GM19455 (cell line): ENCODE results near the gene RNF215.
"Not testable (repeated sequence)": the region's sequence is repeated elsewhere in the genome, so short reads cannot be mapped to it uniquely, and the experiment has no call there.

Experiments used
- ATAC-seq: cut with Tn5 transposase; IDR thresholded peaks from one replicate; pipeline ENCODE4 v1.9.1; 2021; ENCODE audit not compliant: unreplicated experiment

RNF215 gene

DNA sequence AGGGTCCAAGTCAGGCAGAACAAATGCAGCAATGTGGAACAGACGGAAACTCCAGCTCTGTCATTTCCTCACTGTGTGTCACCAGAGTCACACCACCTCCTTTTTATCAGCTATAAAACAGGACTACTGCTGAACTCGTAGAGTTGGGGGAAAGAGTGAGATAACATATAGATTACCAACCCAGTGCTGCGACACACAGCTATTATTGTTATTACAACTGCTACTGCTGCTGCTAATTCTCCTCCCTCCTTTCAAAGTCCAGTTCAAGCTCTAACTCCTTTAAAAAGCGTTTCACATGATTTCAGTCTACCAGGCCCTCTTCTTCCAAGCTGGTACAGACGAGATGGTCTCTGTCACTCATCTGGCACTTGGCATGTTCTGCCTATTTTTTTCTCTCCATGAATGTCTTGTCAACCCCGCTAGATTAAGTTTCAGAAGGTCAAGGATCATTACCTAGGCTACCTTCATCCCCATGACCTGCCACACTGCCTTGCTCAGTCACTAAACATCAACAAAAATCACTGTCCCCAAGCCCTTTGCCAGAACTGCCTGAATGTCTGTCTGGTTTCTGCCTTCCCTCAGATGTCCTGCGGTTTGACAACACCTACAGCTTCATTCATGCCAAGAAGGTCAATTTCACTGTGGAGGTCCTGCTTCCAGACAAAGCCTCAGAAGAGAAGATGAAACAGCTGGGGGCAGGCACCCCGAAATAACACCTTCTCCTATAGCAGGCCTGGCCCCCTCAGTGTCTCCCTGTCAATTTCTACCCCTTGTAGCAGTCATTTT, 34.7 kb upstream of the RNF215 start:
- no peak for ATAC-seq

DNA sequence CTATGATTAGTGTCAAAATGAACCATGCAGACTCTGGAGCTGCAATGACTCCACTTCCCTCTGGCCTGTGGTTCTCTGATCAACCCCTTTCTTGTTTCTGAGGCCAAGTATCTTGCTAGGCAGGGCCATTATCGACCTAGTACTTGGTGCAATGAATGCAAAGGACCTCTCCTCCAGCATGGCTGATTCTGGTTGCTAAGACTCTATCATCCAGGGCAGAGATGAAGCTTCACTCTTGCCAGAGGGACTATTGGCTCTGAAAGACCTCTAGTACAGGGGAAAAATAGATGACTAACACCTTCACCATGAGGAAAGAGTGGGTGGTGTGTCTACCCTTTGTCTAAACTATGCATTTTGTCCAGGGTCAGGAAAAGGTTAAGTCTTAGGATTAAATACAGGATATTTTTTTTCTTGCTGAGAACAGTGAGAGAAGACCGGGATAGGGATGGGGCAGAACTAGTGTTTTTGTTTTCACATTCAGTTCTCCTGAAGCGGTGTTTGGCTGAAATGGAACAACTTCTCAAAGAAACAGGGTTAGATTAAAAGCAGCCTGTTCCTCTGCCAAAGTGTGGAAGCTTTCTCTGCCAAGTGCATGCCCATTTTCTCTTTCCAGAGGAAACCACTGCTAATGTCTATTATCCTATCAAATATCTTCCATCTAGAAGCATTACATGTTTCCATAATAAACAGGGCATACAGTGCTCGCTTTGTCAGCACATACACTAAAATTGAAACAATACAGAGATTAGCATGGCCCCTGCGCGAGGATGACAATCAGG, 33.3 kb upstream of the RNF215 start:
- ATAC-seq = no peak

DNA sequence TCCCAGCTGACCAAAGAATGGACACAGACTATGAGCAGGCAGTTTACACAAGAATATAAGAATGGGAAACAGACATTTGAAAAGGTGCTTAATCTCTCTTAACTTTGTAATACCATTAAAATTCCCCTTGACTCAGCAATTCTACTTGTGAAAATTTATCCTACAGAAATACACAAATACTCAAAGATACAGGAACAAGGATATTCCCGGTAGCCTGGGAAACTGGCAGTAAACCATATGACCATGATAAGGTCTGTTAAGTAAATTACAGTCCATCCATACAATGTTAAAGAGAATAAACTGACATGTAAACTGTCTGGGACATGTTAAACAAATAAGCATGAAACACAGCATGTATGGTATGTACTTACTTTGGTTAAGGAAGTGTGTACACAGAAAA, 29.6 kb upstream of the RNF215 start:
- no peak for ATAC-seq

DNA sequence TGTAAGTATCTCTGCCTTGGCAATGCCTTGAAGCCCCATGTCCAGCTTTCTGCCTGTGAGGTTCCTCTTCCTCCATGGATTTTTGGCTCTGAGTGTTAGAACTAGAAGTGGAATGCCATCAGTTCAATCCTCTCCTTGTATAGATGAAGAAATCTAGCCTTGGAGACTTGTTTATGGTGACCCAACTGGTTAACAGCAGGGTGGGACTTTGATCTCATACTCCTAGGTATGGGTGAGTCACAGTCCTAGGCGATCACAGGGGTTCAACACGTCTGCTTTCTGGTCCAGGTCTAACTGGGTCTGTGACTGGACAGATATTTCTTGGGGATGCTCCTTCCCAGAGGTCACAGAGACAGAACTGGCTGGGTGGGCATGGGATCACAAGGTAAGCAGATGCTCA, 29.2 kb upstream of the RNF215 start:
- ATAC-seq = no peak

DNA sequence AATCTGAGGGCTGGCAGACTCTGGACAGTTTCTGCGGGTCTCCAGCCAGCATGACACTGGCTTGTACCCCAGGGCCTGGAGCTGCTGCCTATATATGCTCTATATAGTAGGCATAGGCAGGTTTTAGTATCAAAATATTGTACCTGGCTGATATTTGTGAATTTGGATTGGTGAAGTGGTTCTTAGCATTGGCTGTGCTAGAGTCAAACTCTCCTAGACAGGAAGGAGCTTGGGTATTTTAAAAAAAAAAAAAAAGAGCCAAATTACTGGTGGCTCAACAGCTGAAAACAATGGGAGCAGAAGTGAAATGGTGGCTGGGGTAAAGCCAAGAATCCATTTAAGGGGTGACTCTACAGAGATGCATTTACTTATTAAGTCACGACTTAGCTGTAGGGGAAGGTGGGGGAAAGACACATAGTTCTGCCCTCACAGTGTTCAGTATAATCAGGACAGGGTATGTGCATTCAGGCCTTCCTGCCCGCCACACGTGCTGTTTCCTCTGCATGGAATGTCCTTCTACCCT, 27.4 kb upstream of the RNF215 start:
- no peak for ATAC-seq

DNA sequence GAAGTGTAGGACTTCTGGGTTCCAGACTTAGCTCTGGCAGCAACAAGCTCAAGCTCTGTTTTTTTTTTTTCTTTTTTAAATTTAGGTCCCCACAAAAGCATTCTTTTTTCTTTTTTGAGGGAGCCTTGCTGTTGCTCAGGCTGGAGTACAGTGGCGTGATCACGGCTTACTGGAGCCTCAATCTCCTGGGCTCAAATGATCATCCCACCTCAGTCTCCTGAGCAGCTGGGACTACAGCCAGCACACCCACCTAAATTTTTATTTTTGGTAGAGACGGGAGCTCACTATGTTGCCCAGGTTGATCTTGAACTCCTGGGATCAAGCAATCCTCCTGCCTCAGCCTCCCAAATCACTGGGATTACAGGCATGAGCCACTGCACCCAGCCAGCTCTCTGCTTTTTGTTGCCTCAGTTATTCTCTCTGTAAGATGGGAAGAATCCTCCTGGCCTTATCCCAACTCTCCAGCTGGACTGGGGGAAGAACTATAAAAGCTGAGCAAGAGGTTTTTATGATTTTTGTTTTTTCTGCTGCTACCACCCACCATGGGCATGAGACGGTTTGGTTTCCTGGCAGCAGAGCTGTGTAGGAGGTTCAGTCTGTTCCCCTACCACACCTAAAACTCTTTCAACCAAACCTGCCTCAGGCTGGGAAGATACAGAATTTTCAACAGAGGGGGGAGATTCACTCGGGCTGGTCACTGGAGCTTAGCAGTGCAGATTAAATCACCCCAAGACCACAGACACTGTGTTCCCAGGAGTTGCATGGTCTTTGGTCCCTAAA, 26.7 kb upstream of the RNF215 start:
- no peak for ATAC-seq

DNA sequence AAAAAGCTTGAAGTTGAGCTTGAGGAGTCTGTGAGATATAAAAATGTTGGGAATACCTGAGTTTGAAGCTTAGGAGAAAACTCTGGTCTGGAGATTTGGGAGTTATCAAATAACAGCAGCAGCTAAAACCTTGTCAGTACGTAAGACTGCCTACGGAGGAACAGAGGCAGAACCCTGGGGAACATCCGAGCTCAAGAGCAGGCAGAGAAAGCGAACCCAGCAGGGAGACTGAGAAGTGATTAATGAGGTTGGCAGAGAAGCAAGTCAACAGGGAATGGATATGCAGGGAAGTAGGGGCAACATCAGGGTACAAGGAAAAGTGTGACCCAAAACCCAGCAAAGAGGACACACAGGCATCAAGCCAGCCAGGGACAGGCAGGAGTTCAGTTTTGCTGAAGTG, 25.8 kb upstream of the RNF215 start:
- ATAC-seq = no peak

DNA sequence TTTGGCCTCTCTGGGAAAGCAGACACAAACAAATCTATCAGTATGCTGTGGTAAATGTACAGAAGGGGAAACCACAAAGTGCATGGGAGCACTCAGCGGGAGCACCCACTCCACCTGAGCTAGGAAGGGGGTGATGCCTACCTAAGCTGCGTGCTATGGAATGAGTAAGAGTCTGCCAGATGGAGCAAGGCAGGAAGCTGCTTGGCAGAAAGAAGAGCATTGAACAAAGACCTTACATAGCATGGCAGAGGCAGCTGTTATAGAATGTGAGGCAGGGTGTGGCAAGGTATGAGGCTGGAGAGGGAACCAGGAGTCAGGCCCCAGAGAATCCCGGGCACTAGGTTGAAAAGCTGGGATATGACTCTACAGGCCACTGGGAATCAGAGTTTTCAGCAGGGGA, 24.6 kb upstream of the RNF215 start:
- no peak for ATAC-seq

DNA sequence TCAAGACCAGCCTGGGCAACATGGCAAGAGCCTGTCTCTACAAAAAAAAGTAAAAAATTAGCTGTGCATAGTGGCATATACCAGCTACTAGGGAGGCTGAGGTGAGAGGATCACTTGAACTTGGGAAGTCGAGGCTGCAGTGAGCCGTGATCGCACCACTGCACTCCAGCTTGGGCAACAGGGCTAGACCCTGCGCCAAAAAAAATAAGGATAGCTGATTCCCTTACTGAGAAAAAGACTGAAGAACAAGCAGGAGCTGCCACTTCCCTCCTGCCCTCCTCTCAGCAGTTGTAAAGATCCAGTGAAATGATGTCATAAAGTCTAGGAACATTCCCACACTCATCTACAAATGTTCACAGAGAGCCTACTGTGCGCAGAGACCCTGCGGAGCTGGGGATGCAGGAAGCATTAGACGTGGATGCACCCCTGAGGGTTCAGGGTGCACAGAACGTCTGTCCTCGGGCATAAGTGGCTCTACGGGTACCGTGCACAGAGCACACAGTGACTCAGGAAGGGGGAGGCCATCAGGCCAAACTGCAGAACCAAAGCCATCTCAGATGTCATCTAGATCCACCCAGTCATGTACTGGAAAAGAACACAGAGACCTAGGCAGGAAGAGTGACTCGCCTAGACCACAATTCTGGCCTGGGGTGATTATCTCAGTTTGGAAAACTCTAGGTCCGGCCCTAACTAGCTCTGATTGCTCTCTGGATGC, 21.3 kb upstream of the RNF215 start:
- ATAC-seq = no peak

DNA sequence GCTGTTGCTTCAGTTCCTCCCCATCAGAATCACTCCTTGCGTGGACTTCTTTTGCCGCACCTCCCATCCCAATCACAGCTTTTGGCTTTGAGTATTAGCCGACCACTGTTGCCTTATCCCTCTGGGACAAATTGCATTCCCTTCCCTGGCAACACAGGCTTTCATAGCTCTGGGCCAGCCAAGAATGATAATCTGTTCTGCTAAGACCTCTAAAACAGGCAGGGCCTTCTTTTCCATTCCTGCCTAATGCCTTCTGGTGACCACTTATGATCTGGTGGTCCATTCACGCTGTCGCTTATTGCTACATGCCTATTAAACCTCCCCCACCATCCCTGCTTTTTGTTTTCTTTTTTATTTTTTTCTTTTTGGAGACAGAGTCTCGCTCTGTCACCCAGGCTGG, 19.2 kb upstream of the RNF215 start:
- no peak for ATAC-seq

DNA sequence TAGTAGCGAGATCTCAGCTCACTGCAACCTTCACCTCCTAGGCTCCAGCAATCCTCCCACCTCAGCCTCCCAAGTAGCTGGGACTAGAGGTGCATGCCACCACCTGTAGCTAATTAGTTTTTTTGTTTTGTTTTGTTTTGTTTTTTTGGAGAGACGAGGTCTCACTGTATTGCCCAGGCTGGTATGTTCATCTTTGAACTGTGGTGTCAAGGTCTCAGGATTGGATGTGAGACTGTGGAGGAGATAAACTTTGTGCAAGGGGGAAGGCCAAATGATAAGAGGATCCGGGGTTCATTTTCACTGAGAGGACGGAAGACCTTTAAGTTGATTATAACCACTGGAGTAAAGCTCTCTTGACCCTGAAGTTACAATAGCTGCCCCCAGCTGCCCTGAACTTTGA, 18.5 kb upstream of the RNF215 start:
- no peak for ATAC-seq

DNA sequence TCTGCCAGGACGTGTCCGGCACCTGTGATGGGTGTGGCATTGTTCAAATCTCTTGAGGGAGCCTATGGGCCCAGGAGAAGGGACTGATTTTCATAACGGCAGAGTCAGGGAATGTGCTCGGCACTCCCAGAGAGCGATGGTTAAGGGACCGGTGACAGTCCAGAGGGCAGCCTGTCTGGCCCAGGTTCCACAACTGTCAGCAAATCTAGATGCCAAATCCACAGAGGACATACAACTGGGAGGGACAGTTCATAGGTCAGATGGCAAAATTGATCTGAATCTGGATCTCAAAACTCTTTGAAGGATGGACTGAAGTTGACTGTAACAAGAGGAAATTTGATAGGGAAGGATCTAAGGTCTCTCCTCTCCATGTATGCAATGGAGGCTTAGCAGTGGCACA, 17.1 kb upstream of the RNF215 start:
- no peak for ATAC-seq

DNA sequence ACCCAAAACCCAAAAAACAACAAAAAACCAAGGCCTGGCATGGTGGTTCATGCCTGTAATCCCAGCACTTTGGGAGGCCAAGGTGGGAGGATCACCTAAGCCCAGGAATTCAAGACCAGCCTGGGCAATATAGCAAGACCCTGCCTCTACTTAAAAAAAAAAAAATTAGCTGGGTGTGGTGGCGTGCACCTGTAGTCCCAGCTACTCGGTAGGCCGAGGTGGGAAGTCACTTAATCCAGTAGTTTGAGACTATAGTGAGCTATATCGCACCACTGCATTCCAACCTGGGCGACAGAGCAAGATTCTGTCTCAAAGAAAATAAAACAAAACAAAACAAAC, 15.5 kb upstream of the RNF215 start:
- ATAC-seq = not testable (repeated sequence)

DNA sequence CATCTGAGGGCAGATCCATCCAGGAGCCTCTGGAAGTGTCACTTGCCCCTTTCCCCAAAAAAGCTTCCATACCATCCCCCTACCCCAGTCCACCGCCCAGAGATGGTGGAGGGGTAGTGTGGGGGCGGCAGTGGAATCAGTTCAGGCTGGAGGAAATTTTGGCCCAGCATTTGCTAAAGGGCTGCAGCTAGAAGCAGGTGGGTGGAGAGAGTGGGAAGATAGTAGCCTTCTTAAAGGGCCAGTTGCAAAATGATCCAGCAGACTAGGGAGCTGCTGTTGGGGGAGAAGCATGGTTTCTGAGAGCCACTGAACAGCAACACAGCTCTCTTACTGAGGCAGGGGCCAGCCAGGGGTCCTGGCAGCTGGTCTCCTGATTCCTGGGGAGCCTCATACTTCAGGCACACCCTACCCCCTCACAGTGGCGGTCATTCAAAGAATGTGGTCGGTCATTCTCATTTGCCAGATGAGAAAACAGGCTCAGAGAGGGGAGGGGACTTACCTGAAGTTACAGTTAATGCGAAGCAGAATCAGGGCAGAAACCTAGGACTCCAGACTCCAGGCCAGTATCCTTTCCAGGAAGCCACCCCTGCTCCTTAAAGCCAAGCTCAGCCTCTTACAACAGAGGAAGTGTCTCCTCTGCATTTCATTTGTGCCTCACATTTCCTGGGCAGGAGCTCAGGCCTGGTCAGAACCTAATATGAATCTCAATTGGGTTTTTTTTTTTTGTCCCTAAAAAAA, 15.0 kb upstream of the RNF215 start:
- no peak for ATAC-seq

DNA sequence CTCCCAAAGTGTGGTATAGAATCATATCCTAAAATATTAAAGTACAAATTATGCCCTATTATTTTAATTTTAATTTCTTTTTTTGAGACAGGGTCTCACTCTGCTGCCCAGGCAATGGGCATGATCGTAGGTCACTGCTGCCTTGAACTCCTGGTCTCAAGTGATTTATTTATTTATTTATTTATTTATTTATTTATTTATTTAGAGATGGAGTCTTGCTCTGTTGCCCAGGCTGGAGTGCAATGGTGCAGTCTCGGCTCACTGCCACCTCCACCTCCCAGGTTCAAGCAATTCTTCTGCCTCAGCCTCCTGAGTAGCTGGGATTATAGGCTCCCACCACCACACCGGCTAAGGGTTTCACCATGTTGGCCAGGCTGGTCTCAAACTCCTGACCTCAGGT, 13.8 kb upstream of the RNF215 start:
- not testable (repeated sequence) for ATAC-seq

DNA sequence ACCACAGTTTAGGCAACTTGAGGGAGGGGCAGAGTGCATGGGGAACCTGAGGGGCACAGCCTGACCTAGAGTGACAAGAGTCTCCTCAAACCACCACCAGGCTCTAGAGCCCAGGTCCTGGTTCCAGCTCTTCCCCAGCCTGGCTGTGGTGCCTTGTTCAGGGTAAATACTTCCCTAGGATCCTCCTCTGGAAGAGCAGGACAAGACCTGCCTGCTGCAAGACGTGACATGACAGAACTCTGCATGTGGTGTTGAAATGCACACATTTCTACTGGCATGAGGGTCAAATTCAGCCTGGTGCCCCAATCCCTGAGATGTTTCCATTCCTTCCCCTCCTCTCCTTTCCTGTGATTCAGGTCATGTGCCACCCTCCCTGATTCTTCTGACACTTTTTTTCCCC, 12.9 kb upstream of the RNF215 start:
- ATAC-seq = no peak

DNA sequence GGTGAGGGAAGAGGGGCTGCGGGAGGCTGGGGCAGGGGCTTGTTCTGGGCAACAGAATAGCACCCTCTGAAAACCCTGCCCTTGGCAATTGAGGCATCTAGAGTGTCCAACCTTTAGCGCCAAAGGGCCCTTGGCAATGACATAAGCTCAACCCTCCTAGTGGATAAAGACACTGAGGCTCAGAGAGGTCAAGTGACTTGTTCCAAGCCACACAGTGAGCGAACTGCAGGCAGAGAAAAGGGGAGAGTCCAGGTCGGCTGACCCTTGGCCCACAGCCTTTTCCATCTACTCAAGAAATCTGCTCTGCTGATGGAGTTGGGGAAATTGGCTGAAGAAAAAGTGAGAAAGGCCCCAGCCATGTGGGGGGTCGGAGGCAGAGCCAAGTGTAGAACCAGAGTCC, 12.5 kb upstream of the RNF215 start:
- no peak for ATAC-seq

DNA sequence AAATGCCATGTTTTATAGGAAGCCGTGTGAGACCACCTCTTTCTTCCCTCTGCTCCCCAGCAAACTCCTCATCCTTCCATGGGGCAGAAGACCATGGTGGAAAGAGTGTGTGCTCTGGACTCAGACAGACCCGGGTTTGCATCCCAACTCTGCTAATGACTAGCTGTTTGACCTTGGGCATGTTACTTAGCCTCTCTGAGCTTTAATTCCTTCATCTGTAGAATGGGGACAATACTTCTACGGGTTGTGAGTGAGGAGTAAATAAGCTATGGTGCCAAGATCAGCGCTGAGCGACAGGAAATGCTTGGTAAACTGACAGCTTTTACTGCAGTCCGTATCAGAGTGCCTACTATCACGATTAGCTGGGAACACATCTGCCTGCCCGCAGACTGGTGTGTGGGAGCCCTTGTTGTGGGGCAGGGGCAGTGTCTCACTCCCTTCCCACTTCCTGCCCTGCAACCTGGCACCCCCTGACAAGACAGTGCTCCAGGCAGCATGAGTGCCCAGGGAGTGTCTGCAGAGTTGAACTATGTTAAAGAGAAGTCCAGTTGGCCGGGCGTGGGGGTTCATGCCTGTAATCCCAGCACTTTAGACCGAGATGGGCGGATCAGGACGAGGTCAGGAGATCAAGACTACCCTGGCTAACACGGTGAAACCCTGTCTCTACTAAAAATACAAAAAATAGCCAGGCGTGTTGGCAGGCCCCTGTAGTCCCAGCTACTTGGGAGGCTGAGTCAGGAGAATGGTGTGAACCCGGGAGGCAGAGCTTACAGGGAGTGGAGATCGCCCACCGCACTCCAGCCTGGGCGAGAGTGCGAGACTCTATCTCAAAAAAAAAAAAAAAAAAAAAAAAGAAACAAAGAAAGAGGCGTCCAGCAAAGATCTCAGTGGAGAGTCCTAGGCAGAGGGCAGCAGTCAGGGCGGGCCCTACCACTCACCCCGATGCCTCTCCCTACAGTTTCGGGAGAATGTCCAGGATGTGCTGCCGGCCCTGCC, 11.8 kb upstream of the RNF215 start:
- no peak for ATAC-seq
